H7 (cell line): Measurements from ENCODE around the gene TNXB. TPM values are rescaled to one million over a fixed set of nuclear protein-coding genes. Genes with fewer than 3 reads are reported as not detected.

Source experiments
- DNase-seq: peaks from one replicate; pipeline ENCODE4 v3.0.0; 2012
- H3K27me3 ChIP-seq: 2 replicates; pipeline ENCODE4 v1.6.0; 2011; ENCODE audit warnings: mild to moderate bottlenecking, low read length; ENCODE audit not compliant: control insufficient read depth, insufficient read depth
- H3K36me3 ChIP-seq: replicated peaks from 2 replicates; pipeline ENCODE4 v1.5.1; 2011; ENCODE audit warnings: low read length; ENCODE audit not compliant: control insufficient read depth, insufficient read depth
- H3K4me3 ChIP-seq: 2 replicates; pipeline ENCODE4 v1.5.1; 2011; ENCODE audit warnings: low read depth, mild to moderate bottlenecking, control low read depth, low read length, moderate library complexity; ENCODE audit not compliant: insufficient read depth
- total RNA-seq: library from RNA; depleted of rRNA; stranded (reverse); fragments of >200 nt; shearing (Covaris generic); gene quantifications from 2 replicates; pipeline ENCODE4 v1.2.3, GENCODE V29; 2014; rRNA removed

TNXB gene
- 2.7 and 4.4 TPM in 2 replicates for total RNA-seq

GRCh38 chr6:32109114-32109764, at the start of gene TNXB:
TNXB (minus strand) TSS chr6:32109338; CDS start chr6:32098198, 11,140 bp downstream.
- no peak within 1 kb of the TSS; the same call in 1 of the 2 replicates for H3K4me3 ChIP-seq

GRCh38 chr6:32158052-32158451, 48.9 kb upstream of the TNXB start:
- DNase-seq: no peak
- peaks cover 10% of the 10 kb centered on the region for H3K36me3 ChIP-seq
- H3K4me3 ChIP-seq: no peak overlapping the region
- H3K27me3 ChIP-seq: peaks cover 1% of the 10 kb centered on the region; the same call in 1 of the 2 replicates

More at GRCh38 chr6:32109114-32109764, at the start of gene TNXB:
- DNase-seq: peak; percentile 77
- peaks cover 20% of the 10 kb centered on the region for H3K27me3 ChIP-seq
- no peaks in the 10 kb centered on the region for H3K36me3 ChIP-seq

- Histone ChIP-seq H3K27me3 (peaks cover 13% of the 10 kb centered on the region), H3K4me3 (no peak overlapping the region), H3K36me3 (peaks cover 10% of the 10 kb centered on the region)
- DNase-seq: no peak
Measured at GRCh38 chr6:32156891-32157290, 47.8 kb upstream of the TNXB start.

GRCh38 chr6:32154514-32155161, 45.5 kb upstream of the TNXB start:
- H3K27me3 ChIP-seq: peaks cover 35% of the 10 kb centered on the region
- peaks cover 10% of the 10 kb centered on the region for H3K36me3 ChIP-seq
- peak overlapping the region; percentile 80 for H3K4me3 ChIP-seq
- peak; percentile 89 for DNase-seq

- peaks cover 43% of the 10 kb centered on the region for H3K27me3 ChIP-seq
- peak within 1 kb of the TSS; percentile 80 for H3K4me3 ChIP-seq
- DNase-seq: peak; percentile 94
- H3K36me3 ChIP-seq: peaks cover 10% of the 10 kb centered on the region
Measured at GRCh38 chr6:32153564-32154513, 44.7 kb upstream of the TNXB start, which contains the start of gene PPT2. PPT2 (plus strand) TSS chr6:32154141; CDS start chr6:32154595, 454 bp downstream.

GRCh38 chr6:32152769-32153563, 43.8 kb upstream of the TNXB start:
- Histone ChIP-seq H3K27me3 (peaks cover 44% of the 10 kb centered on the region), H3K36me3 (peaks cover 10% of the 10 kb centered on the region), H3K4me3 (peak overlapping the region; percentile 80)
- DNase-seq: peak; percentile 85

GRCh38 chr6:32151863-32152768, 43.0 kb upstream of the TNXB start, which contains the start of gene PRRT1:
PRRT1 (minus strand) TSS chr6:32151939; CDS start chr6:32151827, 112 bp downstream.
- DNase-seq: peak; percentile 69
- peak within 1 kb of the TSS; percentile 80 for H3K4me3 ChIP-seq
- peaks cover 48% of the 10 kb centered on the region for H3K27me3 ChIP-seq
- H3K36me3 ChIP-seq: peaks cover 5% of the 10 kb centered on the region

GRCh38 chr6:32151181-32151862, 42.2 kb upstream of the TNXB start:
- Histone ChIP-seq H3K4me3 (peak overlapping the region; percentile 80; the same call in 1 of the 2 replicates), H3K36me3 (peaks cover 3% of the 10 kb centered on the region), H3K27me3 (peaks cover 48% of the 10 kb centered on the region)
- DNase-seq: peak; percentile 76

- H3K4me3 ChIP-seq: peak overlapping the region; percentile 57
- peak; percentile 85 for DNase-seq
- H3K36me3 ChIP-seq: no peaks in the 10 kb centered on the region
- peaks cover 48% of the 10 kb centered on the region for H3K27me3 ChIP-seq
Measured at GRCh38 chr6:32149932-32150870, 41.1 kb upstream of the TNXB start.

GRCh38 chr6:32149092-32149755, 40.1 kb upstream of the TNXB start:
- H3K4me3 ChIP-seq: peak overlapping the region; percentile 57
- DNase-seq: peak; percentile 54
- peaks cover 48% of the 10 kb centered on the region for H3K27me3 ChIP-seq
- no peaks in the 10 kb centered on the region for H3K36me3 ChIP-seq
